Mammary epithelial cell (primary cell): Measurements from ENCODE around the gene TTYH2.

Experiments used
- EZH2 ChIP-seq: IDR thresholded peaks from 2 replicates; pipeline ENCODE4 v1.6.1; 2012; ENCODE audit warnings: low read length, inconsistent platforms, borderline replicate concordance
- TF ChIP-seq, protein P1 (sequence below), 2 donors: IDR thresholded peaks in 1 of 2; conservative IDR thresholded peaks in 1 of 2; 2 replicates each; pipeline ENCODE4 v1.5.1; 2011 to 2012; ENCODE audit warnings: inconsistent platforms in 2 of 2, low read length in 2 of 2, mild to moderate bottlenecking in 2 of 2, control low read depth in 1 of 2, low read depth in 1 of 2; ENCODE audit not compliant: insufficient read depth in 1 of 2; ENCODE audit errors: extremely low read depth in 1 of 2

- TF ChIP-seq, protein P1, sequence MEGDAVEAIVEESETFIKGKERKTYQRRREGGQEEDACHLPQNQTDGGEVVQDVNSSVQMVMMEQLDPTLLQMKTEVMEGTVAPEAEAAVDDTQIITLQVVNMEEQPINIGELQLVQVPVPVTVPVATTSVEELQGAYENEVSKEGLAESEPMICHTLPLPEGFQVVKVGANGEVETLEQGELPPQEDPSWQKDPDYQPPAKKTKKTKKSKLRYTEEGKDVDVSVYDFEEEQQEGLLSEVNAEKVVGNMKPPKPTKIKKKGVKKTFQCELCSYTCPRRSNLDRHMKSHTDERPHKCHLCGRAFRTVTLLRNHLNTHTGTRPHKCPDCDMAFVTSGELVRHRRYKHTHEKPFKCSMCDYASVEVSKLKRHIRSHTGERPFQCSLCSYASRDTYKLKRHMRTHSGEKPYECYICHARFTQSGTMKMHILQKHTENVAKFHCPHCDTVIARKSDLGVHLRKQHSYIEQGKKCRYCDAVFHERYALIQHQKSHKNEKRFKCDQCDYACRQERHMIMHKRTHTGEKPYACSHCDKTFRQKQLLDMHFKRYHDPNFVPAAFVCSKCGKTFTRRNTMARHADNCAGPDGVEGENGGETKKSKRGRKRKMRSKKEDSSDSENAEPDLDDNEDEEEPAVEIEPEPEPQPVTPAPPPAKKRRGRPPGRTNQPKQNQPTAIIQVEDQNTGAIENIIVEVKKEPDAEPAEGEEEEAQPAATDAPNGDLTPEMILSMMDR (conservative IDR thresholded peaks at IDR 0.05 in 1 of 2, IDR thresholded peaks at IDR 0.05 in 1 of 2; ENCODE audit: extremely low read depth in 1 of 2, insufficient read depth in 1 of 2, low read depth in 1 of 2, low read length in 2 of 2) = no peak
- no peak for TF ChIP-seq EZH2
Measured at GRCh38 chr17:74292495-74292894, 79.1 kb downstream of the TTYH2 start.
